ENCODE data around the gene WDR46.

The WDR46 gene

DNA sequence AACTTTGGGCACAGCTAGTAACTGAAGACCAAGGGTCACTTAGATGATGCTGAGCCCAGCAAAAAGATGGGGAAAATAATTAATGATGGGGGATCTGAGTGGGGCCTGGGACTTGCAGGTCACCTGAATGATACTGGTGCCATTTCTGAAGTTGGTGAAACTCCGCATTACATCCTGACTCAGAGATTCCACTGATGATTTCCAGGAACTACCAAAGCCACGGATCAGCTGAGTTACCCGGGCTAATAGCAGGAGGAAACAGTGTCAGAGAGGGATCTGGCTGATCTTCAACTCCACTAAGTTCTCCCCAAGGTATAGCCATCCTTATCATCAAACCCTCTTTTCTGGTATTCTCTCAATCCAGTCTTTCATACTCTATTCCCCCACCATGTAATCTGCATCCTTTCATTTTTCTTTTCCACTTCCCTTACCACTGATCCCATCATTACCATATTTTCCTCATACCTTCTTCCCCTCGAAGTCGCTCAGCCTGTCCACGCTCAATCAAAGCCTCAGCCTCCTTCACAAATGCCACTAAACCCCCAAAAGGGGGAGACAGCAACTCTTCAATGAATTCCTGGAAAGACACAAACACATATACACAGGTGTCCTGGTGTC, 37.5 kb downstream of the WDR46 start:
- DNase-seq (no peak), ATAC-seq (replicated peaks) (no peak)
- Mint-ChIP-seq H3K36me3 (ENCODE audit: insufficient read depth) (peaks cover 26% of the 10 kb centered on the region), H3K27me3 (no peaks in the 10 kb centered on the region), H3K4me3 (no peak overlapping the region), H3K27ac (no peak overlapping the region), H3K4me1 (ENCODE audit: low read depth in 2 of 2) (peaks cover 26% of the 10 kb centered on the region in 2 donors), H3K9me3 (no peaks in the 10 kb centered on the region)

DNA sequence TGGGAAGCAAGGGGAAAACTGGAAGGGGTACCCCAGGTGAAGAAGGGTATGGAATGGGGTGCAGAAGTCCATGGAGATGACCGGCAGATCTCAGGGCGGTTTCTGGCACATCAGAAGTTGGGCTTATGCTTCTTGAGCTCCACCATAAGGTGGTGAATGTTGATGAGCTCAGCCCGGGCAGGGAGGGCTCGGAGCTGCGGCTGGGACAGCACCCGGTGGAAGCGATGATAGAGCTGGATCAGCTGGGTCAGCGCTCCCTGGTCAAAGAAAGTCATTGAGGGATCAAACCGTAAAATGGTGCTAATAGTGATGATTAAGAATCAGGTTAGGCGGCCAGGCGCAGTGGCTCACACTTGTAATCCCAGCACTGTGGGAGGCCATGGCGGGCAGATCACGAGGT, 38.3 kb downstream of the WDR46 start:
- Mint-ChIP-seq H3K27me3 (no peaks in the 10 kb centered on the region), H3K36me3 (ENCODE audit: insufficient read depth) (peaks cover 21% of the 10 kb centered on the region), H3K4me1 (ENCODE audit: low read depth in 2 of 2) (peaks cover 26% of the 10 kb centered on the region in 2 donors), H3K4me3 (peak overlapping the region in 1 of 2 donors; percentile 90), H3K27ac (peak overlapping the region in 1 of 2 donors; percentile 97), H3K9me3 (no peaks in the 10 kb centered on the region)
- ATAC-seq (replicated peaks) = no peak
- no peak for DNase-seq

DNA sequence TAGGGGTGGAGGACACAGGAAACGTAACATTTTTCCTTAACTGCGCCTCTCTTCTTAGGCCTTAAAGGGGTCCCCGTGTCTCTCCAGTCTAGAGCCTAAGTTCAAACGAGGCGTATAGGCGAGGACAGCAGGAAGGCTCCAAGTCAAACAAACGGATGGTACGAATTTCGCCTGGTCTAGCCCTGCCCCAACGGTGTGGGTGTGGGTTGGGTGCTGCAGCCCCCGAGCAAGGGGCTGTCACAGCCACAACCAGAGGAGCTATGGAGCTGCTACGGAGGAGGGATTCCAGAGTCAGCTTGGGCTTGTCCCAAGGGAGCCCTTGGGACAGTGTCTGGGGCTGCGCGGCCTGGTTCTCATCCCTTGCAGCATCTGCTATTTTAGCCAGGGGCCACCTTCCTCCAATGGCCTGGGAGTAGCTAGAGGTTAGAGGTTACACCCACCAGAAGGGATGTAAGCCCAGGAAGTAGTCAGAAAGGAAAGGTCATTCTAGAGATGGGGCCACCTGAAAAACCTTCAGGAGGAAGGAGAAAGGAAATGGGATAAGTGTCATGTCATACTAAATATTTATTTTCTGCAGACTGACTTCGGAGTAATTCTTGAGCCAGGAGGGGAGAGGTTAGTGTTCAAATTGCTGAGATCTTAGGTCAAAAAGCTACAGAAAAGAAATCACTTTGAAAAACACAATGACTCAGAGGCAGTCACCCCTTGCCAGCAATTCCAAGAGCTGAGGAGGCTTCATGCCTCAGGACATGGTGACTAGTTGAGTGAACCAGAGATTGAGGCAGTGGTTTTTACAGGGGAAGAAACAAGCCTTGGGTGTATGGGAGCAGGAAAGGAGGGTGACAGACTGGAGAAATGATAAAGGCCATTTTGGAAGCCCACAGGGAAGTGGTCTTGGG, 39.1 kb downstream of the WDR46 start:
- no peak for DNase-seq
- Mint-ChIP-seq H3K9me3 (no peaks in the 10 kb centered on the region), H3K36me3 (ENCODE audit: insufficient read depth) (peaks cover 17% of the 10 kb centered on the region), H3K27me3 (no peaks in the 10 kb centered on the region), H3K27ac (peak overlapping the region; percentile 96 to 97), H3K4me1 (ENCODE audit: low read depth in 2 of 2) (peaks cover 26% of the 10 kb centered on the region in 2 donors), H3K4me3 (peak overlapping the region; percentile 90 to 92)
- no peak for ATAC-seq (replicated peaks)

DNA sequence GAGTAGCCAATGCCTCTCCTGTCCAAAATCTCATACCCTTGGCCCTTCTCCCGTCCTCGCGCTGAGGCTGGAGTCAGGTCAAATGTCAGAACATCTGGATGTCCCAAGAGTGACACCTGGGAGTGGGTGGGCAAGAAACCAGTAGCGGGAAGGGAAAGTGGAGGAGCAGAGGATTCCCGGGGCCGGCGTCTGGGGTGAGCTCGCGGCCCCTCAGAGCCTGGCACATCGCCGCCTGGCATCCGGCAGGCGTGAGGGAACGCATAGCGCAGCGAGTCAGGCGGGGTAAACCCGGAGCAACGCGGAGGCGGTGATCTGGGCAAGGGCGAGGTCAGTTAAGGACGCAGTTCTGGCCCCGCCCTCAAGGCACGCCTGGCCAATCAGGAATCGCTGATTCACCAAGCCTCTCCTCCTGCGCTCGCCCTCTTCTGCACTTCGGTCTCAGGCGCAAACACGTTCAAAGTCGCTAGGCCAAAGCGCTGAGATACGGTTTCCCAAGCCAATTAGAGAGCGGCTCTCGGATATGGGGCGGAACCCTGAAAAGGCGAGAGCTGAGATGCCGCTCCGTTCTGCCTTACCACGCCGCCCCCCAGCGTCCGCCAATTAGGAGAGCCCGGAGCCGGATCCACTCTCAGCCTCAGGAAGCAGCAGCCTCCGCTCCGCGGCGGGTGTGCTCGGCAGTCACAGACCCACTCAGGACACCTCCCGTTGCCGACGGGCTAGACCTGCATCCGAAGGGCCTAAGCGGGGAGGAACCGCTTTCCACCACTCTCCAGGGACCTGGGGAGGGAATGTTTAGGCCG, 39.9 kb downstream of the WDR46 start:
- Mint-ChIP-seq H3K4me3 (peak overlapping the region; percentile 90 to 92), H3K4me1 (ENCODE audit: low read depth in 2 of 2) (peaks cover 26% of the 10 kb centered on the region in 2 donors), H3K27me3 (no peaks in the 10 kb centered on the region), H3K9me3 (no peaks in the 10 kb centered on the region), H3K36me3 (ENCODE audit: insufficient read depth) (peaks cover 17% of the 10 kb centered on the region), H3K27ac (peak overlapping the region; percentile 96 to 97)
- peak; percentile 93 to 96 (median 95) for DNase-seq
- peak; percentile 84 for ATAC-seq (replicated peaks)

DNA sequence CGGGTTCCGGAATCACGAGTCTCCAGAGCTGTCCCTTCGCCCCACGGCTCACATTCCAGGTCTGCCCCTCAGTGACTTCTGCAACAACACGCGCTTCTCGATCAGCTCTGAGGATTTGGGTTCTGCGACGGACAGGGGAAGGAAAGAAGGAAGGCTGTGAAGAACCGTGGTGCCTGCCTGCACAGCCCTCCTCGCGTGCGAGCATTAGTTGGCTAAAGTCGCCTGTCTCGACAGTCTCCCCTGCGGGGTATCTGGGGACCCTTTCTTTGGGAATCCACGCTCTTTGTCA, 40.5 kb downstream of the WDR46 start:
- ATAC-seq (replicated peaks) (peak; percentile 20), DNase-seq (no peak)
- Mint-ChIP-seq H3K27me3 (peaks cover 0 to 2% of the 10 kb centered on the region in 2 donors), H3K4me1 (ENCODE audit: low read depth in 2 of 2) (peaks cover 26% of the 10 kb centered on the region in 2 donors), H3K9me3 (no peaks in the 10 kb centered on the region), H3K36me3 (ENCODE audit: insufficient read depth) (peaks cover 21% of the 10 kb centered on the region), H3K4me3 (peak overlapping the region; percentile 90 to 92), H3K27ac (peak overlapping the region; percentile 96 to 97)

DNA sequence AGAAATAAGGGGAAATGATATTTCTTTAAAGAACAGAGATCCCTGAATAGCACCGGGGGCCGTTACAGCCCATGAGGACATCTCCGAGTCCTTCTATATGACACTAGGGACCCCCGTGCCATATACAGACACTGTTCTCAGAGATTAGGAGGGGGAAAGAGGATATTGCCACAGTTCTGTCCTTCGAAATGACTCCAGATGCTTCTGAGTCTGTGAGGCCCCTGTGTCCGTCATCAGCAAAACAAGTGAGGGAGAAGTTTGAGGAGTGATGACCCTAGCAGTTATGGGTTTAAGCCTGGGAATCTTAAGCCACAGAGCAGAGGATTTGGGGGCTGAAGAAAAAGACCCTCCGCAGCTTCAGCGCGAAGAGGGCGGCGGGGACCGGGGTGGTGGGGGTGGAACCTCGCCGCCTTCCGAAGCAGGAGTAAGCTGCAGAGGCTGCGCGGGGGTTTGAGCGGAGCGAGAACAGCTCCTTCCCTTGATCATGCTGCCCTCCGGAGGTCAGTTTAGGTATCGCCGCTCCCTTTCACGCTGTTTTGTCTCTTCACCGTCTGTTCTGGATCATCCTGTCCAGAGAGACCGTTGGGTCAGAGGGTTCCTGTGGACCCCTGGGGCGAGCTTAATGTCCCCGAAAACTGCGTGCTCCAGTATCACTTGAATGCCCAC, 40.9 kb downstream of the WDR46 start:
- peaks cover 26% of the 10 kb centered on the region in 2 donors for H3K4me1 Mint-ChIP-seq (ENCODE audit: low read depth in 2 of 2)
- peak; percentile 89 to 95 (median 92) for DNase-seq
- H3K27me3 Mint-ChIP-seq = peaks cover 0 to 6% of the 10 kb centered on the region in 2 donors

DNA sequence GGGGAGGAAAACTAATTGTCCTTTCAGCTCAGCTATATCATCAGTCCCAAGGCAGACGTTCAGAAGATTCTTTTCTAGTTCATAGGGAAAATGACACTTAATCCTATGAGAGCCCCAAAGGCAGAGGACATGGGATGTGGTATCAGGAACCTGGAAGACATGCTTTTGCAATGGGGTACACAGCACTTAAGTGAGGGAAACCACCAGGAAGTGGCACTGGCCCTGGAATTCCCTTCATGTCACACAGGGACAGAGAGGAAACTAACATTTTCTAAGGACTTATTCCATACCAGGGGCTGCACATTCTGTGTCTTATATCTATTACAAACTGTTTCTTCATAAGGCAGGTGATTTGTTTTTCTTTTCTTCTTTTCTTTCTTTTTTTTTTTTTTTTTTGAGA, 45.6 kb downstream of the WDR46 start:
- peaks cover 20 to 25% of the 10 kb centered on the region in 2 donors for H3K27me3 Mint-ChIP-seq
- H3K4me1 Mint-ChIP-seq (ENCODE audit: low read depth in 2 of 2) = peaks cover 2 to 5% of the 10 kb centered on the region in 2 donors
- H3K4me3 Mint-ChIP-seq = no peak overlapping the region
- H3K9me3 Mint-ChIP-seq = no peaks in the 10 kb centered on the region
- peaks cover 7% of the 10 kb centered on the region for H3K36me3 Mint-ChIP-seq (ENCODE audit: insufficient read depth)
- H3K27ac Mint-ChIP-seq = no peak overlapping the region
- ATAC-seq (replicated peaks) = no peak
- no peak for DNase-seq

More for the DNA sequence above, 40.9 kb downstream of the WDR46 start:
- Mint-ChIP-seq H3K27ac (peak overlapping the region; percentile 96 to 97), H3K9me3 (no peaks in the 10 kb centered on the region), H3K4me3 (peak overlapping the region; percentile 90 to 92), H3K36me3 (ENCODE audit: insufficient read depth) (peaks cover 19% of the 10 kb centered on the region)
- ATAC-seq (replicated peaks) = peak; percentile 40

DNA sequence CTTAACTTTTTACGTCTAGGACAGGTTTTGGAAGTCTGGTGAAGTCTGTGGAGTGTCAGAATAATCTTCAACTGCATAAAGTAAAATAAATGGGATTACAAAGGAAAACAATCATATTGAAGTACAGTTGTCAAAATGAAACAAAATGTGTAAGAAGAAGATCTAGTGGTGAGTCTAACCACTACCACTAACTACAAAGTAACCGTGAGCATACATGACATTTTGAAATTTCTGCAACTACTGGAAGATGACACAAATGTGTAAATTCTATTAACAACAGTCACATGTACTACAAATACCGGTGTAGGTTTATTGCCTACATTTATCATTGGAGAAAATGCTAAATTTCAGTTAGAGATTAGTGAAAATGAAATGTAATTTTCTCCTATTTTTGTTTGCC, 47.1 kb downstream of the WDR46 start:
- H3K36me3 Mint-ChIP-seq (ENCODE audit: insufficient read depth) = peaks cover 7% of the 10 kb centered on the region
- no peak overlapping the region for H3K4me3 Mint-ChIP-seq
- ATAC-seq (replicated peaks) = peak; percentile 26
- no peaks in the 10 kb centered on the region for H3K9me3 Mint-ChIP-seq
- no peaks in the 10 kb centered on the region for H3K4me1 Mint-ChIP-seq (ENCODE audit: low read depth in 2 of 2)
- no peak for DNase-seq
- H3K27me3 Mint-ChIP-seq = peaks cover 20 to 28% of the 10 kb centered on the region in 2 donors
- H3K27ac Mint-ChIP-seq = no peak overlapping the region

DNA sequence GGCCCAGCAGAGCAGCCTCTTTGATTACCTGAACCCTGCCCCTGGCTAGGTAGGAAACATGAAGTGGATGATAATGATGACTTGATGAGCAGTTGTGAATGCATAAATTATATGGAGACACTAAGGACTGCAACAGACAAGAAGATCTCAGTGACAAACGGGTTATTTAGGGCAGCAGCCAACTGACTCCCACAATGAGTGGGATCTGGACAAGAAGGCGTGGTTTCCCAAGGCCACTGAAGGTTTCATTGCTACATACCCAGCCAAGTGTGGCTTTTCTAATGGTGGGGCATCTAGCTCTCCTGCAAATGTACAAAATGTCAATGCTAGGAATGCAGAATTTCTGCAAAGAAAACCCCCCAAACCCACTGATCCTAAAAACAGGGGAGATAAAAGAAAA, 51.3 kb downstream of the WDR46 start:
- no peaks in the 10 kb centered on the region for H3K4me1 Mint-ChIP-seq (ENCODE audit: low read depth in 2 of 2)

DNA sequence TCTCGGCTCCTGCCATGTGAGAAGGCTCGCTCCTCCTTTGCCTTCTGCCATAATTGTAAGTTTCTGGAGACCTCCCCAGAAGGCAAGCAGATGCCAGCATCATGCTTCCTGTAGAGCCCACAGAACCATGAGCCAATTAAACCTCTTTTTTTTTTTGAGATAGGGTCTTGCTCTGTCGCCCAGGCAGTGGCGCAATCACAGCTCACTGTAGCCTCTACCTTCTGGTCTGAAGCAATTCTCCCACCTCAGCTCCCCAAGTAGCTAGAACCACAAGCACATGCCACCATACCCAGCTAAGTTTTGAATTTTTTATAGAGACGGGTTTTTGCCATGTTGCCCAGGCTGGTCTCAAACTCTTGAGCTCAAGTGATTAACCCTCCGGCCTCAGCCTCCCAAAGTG, 52.2 kb downstream of the WDR46 start:
- Mint-ChIP-seq H3K4me1 (ENCODE audit: low read depth in 2 of 2) (no peaks in the 10 kb centered on the region), H3K36me3 (ENCODE audit: insufficient read depth) (peaks cover 3% of the 10 kb centered on the region), H3K4me3 (no peak overlapping the region), H3K27me3 (peaks cover 39 to 64% of the 10 kb centered on the region in 2 donors), H3K27ac (no peak overlapping the region), H3K9me3 (no peaks in the 10 kb centered on the region)
- no peak for ATAC-seq (replicated peaks)
- DNase-seq = no peak

More for the DNA sequence above, 51.3 kb downstream of the WDR46 start:
- Mint-ChIP-seq H3K9me3 (no peaks in the 10 kb centered on the region), H3K27ac (no peak overlapping the region), H3K4me3 (no peak overlapping the region), H3K27me3 (peaks cover 39 to 55% of the 10 kb centered on the region in 2 donors), H3K36me3 (ENCODE audit: insufficient read depth) (peaks cover 3% of the 10 kb centered on the region)
- DNase-seq (no peak), ATAC-seq (replicated peaks) (no peak)

DNA sequence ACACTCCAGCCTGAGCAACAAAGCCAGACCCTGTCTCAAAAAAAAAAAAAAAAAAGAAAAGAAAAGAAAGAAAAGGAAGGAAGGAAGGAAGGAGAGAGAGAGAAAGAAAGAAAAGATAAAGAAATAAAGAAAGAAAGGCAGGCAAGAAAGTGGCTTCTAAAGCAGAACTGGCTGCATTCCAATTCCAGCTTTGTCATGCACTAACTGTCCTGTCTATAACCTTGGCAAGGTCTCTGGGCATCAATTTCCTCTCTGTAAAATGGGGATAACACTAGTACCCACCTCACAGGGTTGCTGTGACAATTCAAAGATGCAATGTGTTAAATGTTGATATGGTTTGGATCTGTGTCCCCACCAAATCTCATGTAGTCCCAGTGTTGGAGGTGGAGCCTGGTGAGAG, 52.7 kb downstream of the WDR46 start:
- no peak overlapping the region for H3K4me3 Mint-ChIP-seq
- H3K27ac Mint-ChIP-seq = no peak overlapping the region
- ATAC-seq (replicated peaks) = no peak
- peaks cover 43 to 69% of the 10 kb centered on the region in 2 donors for H3K27me3 Mint-ChIP-seq
- peaks cover 3% of the 10 kb centered on the region for H3K36me3 Mint-ChIP-seq (ENCODE audit: insufficient read depth)
- no peaks in the 10 kb centered on the region for H3K9me3 Mint-ChIP-seq
- no peak for DNase-seq
- no peaks in the 10 kb centered on the region for H3K4me1 Mint-ChIP-seq (ENCODE audit: low read depth in 2 of 2)

DNA sequence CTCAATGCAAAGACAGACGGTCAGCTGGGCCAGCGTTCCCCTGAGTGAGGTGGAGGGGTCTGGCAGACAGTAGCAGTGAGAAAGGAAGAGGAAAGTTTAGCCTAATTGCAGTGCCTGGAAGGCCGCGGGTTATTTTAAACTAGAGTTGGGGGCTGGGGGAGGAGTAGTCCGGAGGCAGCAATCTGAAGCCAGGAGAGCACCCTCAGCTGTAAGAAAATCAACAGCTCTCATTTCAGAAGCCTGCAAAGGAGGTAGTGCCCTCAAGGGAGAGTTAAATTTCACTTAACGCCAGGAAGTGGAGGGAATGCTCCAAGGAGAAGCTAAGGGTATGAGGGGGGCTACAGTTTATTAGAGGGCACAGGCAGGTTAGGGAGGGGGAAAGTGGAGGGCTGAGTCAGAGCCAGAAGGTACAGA, 53.8 kb downstream of the WDR46 start:
- DNase-seq = no peak
- no peak overlapping the region for H3K27ac Mint-ChIP-seq
- H3K27me3 Mint-ChIP-seq = peaks cover 43 to 73% of the 10 kb centered on the region in 2 donors
- ATAC-seq (replicated peaks) = no peak
- H3K4me3 Mint-ChIP-seq = no peak overlapping the region
- no peaks in the 10 kb centered on the region for H3K9me3 Mint-ChIP-seq
- H3K36me3 Mint-ChIP-seq (ENCODE audit: insufficient read depth) = peaks cover 3% of the 10 kb centered on the region
- H3K4me1 Mint-ChIP-seq (ENCODE audit: low read depth in 2 of 2) = no peaks in the 10 kb centered on the region
